ENCODE data around the gene DPY19L1.
"Not testable (repeated sequence)": the region's sequence is repeated elsewhere in the genome, so short reads cannot be mapped to it uniquely, and the experiment has no call there.

DPY19L1 gene

DNA sequence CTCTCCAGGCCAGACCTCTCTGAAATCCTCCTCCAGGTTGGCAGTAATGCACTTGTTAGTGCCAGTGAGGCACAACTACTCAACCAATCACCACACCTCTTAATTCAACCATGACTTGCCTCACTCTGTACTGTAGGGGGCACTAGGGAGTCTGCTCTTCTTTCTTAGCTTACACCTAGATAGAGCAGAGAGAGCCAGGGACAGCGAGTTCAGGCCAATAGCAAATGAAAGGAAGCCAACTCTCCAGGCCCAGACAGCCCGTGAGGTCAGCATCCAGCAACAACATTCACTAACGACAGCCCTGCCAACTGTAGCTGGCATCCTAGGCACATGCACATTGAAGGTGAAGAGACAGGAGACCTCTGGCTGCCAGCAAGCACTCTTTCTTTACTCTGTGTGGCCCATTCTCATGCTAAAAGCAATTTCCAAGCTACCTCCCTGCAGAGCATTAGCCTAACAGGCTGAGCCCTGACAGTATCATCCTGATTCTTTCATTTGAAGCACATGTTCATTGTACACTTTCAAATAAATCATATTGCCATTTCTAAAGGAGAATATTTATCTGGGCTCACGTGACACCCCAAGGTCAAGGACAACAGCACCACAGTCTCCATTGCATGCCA, 136.3 kb downstream of the DPY19L1 start:
- H3K4me3 ChIP-seq (ENCODE audit: low read depth in 1 of 2, low read length in 1 of 2), result no peak overlapping the region
- no peaks in the 10 kb centered on the region for H3K9me3 ChIP-seq
- H3K27ac ChIP-seq, result no peak overlapping the region
- no peaks in the 10 kb centered on the region for H3K4me1 ChIP-seq (ENCODE audit: control insufficient read depth in 1 of 2, insufficient read depth in 1 of 2, low read depth in 1 of 2, low read length in 1 of 2)
- H3K27me3 ChIP-seq, result peaks cover 9% of the 10 kb centered on the region
- TF ChIP-seq, protein P1, sequence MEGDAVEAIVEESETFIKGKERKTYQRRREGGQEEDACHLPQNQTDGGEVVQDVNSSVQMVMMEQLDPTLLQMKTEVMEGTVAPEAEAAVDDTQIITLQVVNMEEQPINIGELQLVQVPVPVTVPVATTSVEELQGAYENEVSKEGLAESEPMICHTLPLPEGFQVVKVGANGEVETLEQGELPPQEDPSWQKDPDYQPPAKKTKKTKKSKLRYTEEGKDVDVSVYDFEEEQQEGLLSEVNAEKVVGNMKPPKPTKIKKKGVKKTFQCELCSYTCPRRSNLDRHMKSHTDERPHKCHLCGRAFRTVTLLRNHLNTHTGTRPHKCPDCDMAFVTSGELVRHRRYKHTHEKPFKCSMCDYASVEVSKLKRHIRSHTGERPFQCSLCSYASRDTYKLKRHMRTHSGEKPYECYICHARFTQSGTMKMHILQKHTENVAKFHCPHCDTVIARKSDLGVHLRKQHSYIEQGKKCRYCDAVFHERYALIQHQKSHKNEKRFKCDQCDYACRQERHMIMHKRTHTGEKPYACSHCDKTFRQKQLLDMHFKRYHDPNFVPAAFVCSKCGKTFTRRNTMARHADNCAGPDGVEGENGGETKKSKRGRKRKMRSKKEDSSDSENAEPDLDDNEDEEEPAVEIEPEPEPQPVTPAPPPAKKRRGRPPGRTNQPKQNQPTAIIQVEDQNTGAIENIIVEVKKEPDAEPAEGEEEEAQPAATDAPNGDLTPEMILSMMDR (IDR thresholded peaks at IDR 0.05), result no peak
- H3K36me3 ChIP-seq, result no peaks in the 10 kb centered on the region

DNA sequence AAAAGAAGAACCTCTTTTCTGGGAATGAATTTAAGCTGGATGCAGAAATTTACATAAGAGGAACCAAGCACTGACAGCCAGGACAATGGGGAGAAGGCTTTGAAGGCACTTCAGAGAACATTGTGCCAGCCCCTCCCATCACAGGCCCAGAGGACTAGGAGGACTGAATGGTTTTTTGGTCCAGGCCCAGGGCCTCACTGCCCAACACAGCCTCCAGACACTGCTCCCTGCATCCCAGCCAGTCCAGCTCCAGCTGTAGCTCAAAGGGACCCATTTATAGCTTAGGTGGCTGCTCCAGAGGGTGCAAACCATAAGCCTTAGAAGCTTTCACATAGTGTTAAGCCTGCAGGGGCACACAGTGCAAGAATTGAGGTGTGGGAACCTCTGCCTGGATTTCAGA, 142.1 kb downstream of the DPY19L1 start:
- no peaks in the 10 kb centered on the region for H3K36me3 ChIP-seq
- no peaks in the 10 kb centered on the region for H3K9me3 ChIP-seq
- no peak overlapping the region for H3K4me3 ChIP-seq (ENCODE audit: low read depth in 1 of 2, low read length in 1 of 2)
- TF ChIP-seq, protein P1 (IDR thresholded peaks at IDR 0.05), result no peak
- H3K4me1 ChIP-seq (ENCODE audit: control insufficient read depth in 1 of 2, insufficient read depth in 1 of 2, low read depth in 1 of 2, low read length in 1 of 2), result no peaks in the 10 kb centered on the region
- no peaks in the 10 kb centered on the region for H3K27me3 ChIP-seq
- no peak overlapping the region for H3K27ac ChIP-seq

DNA sequence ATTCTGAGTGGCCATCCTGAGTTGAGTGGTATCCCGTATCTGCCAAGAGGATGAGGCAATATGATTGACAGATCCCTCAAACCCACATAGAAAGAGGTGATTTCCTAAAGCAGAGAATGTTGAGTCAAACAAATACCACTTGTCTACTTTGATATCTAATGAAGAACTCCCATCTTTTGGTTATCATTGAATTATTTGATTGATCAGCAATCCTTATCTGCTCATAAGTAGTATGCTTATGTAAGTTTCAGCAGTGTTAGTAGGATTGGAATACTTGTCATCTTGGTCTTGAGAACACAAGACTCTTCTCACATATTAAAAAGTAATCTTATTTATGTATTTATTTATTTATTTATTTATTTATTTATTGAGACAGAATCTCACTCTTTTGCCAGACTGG, 147.3 kb downstream of the DPY19L1 start:
- Histone ChIP-seq H3K27me3 (no peaks in the 10 kb centered on the region), H3K4me1 (ENCODE audit: control insufficient read depth in 1 of 2, insufficient read depth in 1 of 2, low read depth in 1 of 2, low read length in 1 of 2) (no peaks in the 10 kb centered on the region), H3K9me3 (no peaks in the 10 kb centered on the region), H3K4me3 (ENCODE audit: low read depth in 1 of 2, low read length in 1 of 2) (no peak overlapping the region), H3K27ac (no peak overlapping the region), H3K36me3 (no peaks in the 10 kb centered on the region)
- TF ChIP-seq, protein P1 (IDR thresholded peaks at IDR 0.05), result no peak

DNA sequence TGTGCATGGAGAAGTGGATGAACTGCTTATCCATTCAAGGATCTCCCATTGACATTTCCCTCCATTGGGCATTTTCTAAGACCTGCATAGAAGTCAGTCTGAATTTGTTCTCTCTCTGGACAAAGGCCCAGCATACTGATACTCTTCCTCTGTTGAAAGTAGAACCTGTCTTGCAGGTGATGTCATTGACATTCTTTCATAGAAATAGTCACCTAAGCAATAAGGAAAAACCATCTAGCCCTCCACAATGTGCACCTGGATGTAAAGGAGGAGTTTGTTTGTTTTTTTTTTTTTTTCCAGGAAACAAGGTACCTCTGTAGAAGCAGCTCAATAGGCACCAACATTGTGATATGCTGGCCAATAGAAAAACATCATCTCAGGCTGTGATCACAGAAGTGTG, 150.4 kb downstream of the DPY19L1 start:
- TF ChIP-seq, protein P1 (IDR thresholded peaks at IDR 0.05), result no peak
- Histone ChIP-seq H3K36me3 (no peaks in the 10 kb centered on the region), H3K27me3 (no peaks in the 10 kb centered on the region)

DNA sequence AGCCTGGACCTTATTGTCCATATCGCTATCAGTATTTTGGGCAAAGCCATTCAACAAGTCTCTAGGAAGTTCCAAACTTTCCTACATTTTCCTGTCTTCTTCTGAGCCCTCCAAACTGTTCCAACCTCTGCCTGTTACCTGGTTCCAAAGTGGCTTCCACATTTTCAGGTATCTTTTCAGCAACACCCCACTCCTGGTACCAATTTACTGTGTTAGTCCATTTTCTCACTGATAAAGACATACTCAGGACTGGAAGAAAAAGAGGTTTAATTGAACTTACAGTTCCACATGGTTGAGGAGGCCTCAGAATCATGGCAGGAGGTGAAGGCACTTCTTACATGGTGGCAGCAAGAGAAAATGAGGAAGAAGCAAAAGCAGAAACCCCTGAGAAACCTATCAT, 153.4 kb downstream of the DPY19L1 start:
- H3K27ac ChIP-seq; H3K4me3 ChIP-seq (ENCODE audit: low read depth in 1 of 2, low read length in 1 of 2); H3K27me3 ChIP-seq; H3K36me3 ChIP-seq; H3K9me3 ChIP-seq; H3K4me1 ChIP-seq (ENCODE audit: control insufficient read depth in 1 of 2, insufficient read depth in 1 of 2, low read depth in 1 of 2, low read length in 1 of 2): not testable (repeated sequence)

More for the DNA sequence above, 150.4 kb downstream of the DPY19L1 start:
- Histone ChIP-seq H3K27ac (no peak overlapping the region), H3K4me1 (ENCODE audit: control insufficient read depth in 1 of 2, insufficient read depth in 1 of 2, low read depth in 1 of 2, low read length in 1 of 2) (no peaks in the 10 kb centered on the region), H3K9me3 (no peaks in the 10 kb centered on the region), H3K4me3 (ENCODE audit: low read depth in 1 of 2, low read length in 1 of 2) (no peak overlapping the region)

DNA sequence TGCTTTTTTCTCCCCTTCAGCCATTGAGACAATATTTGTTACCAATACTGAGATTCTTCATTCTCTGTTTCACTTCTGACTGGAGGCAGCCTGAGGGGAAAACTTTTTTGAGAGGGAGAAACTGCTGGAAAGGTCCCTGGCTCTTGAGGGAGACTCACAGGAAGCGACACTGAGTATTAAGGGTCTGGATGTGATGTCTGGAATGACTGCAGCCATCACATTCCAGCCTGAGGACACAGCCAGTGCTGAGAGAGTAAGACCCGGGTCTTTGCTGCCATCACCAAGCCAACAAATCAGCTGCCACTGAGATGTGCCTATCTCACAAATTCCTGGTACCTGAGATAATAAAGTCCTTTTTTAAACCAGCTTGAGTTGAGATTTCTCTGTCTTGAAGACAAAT, 157.4 kb downstream of the DPY19L1 start:
- no peaks in the 10 kb centered on the region for H3K27me3 ChIP-seq
- H3K36me3 ChIP-seq, result no peaks in the 10 kb centered on the region
- no peak overlapping the region for H3K4me3 ChIP-seq (ENCODE audit: low read depth in 1 of 2, low read length in 1 of 2)
- TF ChIP-seq, protein P1 (IDR thresholded peaks at IDR 0.05), result no peak
- no peaks in the 10 kb centered on the region for H3K4me1 ChIP-seq (ENCODE audit: control insufficient read depth in 1 of 2, insufficient read depth in 1 of 2, low read depth in 1 of 2, low read length in 1 of 2)
- H3K9me3 ChIP-seq, result no peaks in the 10 kb centered on the region
- H3K27ac ChIP-seq, result no peak overlapping the region

DNA sequence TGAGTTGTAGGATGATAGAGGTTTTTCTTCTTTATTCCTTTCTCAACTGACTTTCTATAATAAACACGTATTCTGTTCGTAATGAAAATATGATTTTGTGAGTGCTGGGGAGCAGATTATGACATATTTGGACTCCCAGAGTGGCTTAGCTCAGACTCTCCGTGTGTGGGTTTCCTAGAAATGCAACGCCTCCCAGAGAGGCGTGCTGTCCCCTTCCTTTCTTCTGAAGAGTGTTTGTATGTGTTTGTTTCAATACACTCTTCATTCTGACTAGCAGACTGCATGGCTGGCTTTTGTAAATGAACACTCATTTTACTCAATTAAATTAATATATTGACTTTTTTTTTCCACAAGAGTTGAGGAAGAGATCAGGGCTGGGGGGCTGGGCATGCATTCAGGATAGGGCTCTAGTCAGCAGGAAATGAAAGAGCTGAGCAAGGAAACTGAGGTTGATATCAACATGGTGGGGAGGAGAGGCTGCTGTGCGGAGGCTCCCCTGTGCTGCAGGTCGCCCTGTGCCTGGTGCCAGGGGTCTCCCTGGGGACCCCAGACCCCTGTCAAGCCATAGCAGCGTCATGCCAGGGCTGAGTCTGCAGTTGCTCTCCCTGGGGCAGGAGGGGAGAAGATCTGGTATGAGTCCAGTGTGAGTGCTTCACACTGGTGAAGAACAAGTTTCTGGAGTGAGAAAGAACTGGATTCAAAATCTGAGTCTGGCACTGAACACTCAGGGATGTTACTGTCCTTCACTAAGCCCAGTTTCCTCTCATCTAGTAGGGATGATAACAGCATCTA, 158.1 kb downstream of the DPY19L1 start:
- H3K27me3 ChIP-seq; H3K27ac ChIP-seq; H3K4me1 ChIP-seq (ENCODE audit: control insufficient read depth in 1 of 2, insufficient read depth in 1 of 2, low read depth in 1 of 2, low read length in 1 of 2); H3K9me3 ChIP-seq; H3K4me3 ChIP-seq (ENCODE audit: low read depth in 1 of 2, low read length in 1 of 2); H3K36me3 ChIP-seq: not testable (repeated sequence)
